Measurements from ENCODE around the gene SIK1. TPM values are rescaled to one million over a fixed set of nuclear protein-coding genes. Genes with fewer than 3 reads are reported as not detected.
"Not testable (repeated sequence)": the region's sequence is repeated elsewhere in the genome, so short reads cannot be mapped to it uniquely, and the experiment has no call there.

Gene SIK1
- total and polyA plus RNA-seq, 2 experiments from 2014 or later, result 7.7 to 29.3 TPM

GRCh38 chr21:43427242-43427559 lies 270 bp upstream of the SIK1 start:
- not testable (repeated sequence) for H3K36me3 ChIP-seq (replicated peaks; ENCODE audit: insufficient read depth, low read depth); H3K4me1 ChIP-seq (ENCODE audit: insufficient read depth); H3K27me3 ChIP-seq; H3K27ac ChIP-seq; H2AFZ ChIP-seq; H3K9me2 ChIP-seq (replicated peaks; ENCODE audit: insufficient read depth); H3K79me2 ChIP-seq; H3K9me3 ChIP-seq (ENCODE audit: low read depth); DNase-seq (ENCODE audit: low spot score); H3K4me3 ChIP-seq; H4K20me1 ChIP-seq (ENCODE audit: insufficient read depth, poor library complexity, severe bottlenecking); H3K4me2 ChIP-seq
- no CpG with 5 or more reads among the region's 53 CpGs for WGBS (ENCODE audit: low lambda C conversion rate, missing lambda C conversion rate)

GRCh38 chr21:43426004-43426403 lies 927 bp downstream of the SIK1 start:
- WGBS (ENCODE audit: low lambda C conversion rate, missing lambda C conversion rate), result no CpG with 5 or more reads among the region's 43 CpGs
- H3K9me3 ChIP-seq (ENCODE audit: low read depth); H2AFZ ChIP-seq; H3K4me3 ChIP-seq; H4K20me1 ChIP-seq (ENCODE audit: insufficient read depth, poor library complexity, severe bottlenecking); H3K27ac ChIP-seq; DNase-seq (ENCODE audit: low spot score); H3K36me3 ChIP-seq (replicated peaks; ENCODE audit: insufficient read depth, low read depth); H3K27me3 ChIP-seq; H3K4me2 ChIP-seq; H3K4me1 ChIP-seq (ENCODE audit: insufficient read depth); H3K79me2 ChIP-seq; H3K9me2 ChIP-seq (replicated peaks; ENCODE audit: insufficient read depth): not testable (repeated sequence)

- H3K4me1 ChIP-seq (ENCODE audit: insufficient read depth); H3K27ac ChIP-seq; H3K9me3 ChIP-seq (ENCODE audit: low read depth); DNase-seq (ENCODE audit: low spot score); H3K36me3 ChIP-seq (replicated peaks; ENCODE audit: insufficient read depth, low read depth); H3K27me3 ChIP-seq; H3K79me2 ChIP-seq; H3K4me2 ChIP-seq; H2AFZ ChIP-seq; H3K9me2 ChIP-seq (replicated peaks; ENCODE audit: insufficient read depth); H4K20me1 ChIP-seq (ENCODE audit: insufficient read depth, poor library complexity, severe bottlenecking); H3K4me3 ChIP-seq: not testable (repeated sequence)
- WGBS (ENCODE audit: low lambda C conversion rate, missing lambda C conversion rate), result no CpG with 5 or more reads among the region's 15 CpGs
Measured at GRCh38 chr21:43419475-43419874, 7.5 kb downstream of the SIK1 start.

- H3K36me3 ChIP-seq (replicated peaks; ENCODE audit: insufficient read depth, low read depth); H4K20me1 ChIP-seq (ENCODE audit: insufficient read depth, poor library complexity, severe bottlenecking); H3K4me3 ChIP-seq; H3K27ac ChIP-seq; H3K4me1 ChIP-seq (ENCODE audit: insufficient read depth); H2AFZ ChIP-seq; DNase-seq (ENCODE audit: low spot score); H3K4me2 ChIP-seq; H3K9me3 ChIP-seq (ENCODE audit: low read depth); H3K27me3 ChIP-seq; H3K9me2 ChIP-seq (replicated peaks; ENCODE audit: insufficient read depth); H3K79me2 ChIP-seq: not testable (repeated sequence)
- WGBS (ENCODE audit: low lambda C conversion rate, missing lambda C conversion rate), result no CpG with 5 or more reads among the region's 5 CpGs
Measured at GRCh38 chr21:43414576-43414975, 12.4 kb downstream of the SIK1 start.

GRCh38 chr21:43412020-43412788 lies 14.7 kb downstream of the SIK1 start:
- WGBS (ENCODE audit: low lambda C conversion rate, missing lambda C conversion rate), result no CpG with 5 or more reads among the region's 28 CpGs
- not testable (repeated sequence) for DNase-seq (ENCODE audit: low spot score); H2AFZ ChIP-seq; H3K4me1 ChIP-seq (ENCODE audit: insufficient read depth); H3K27ac ChIP-seq; H3K4me2 ChIP-seq; H3K9me3 ChIP-seq (ENCODE audit: low read depth); H3K9me2 ChIP-seq (replicated peaks; ENCODE audit: insufficient read depth); H3K79me2 ChIP-seq; H4K20me1 ChIP-seq (ENCODE audit: insufficient read depth, poor library complexity, severe bottlenecking); H3K4me3 ChIP-seq; H3K27me3 ChIP-seq; H3K36me3 ChIP-seq (replicated peaks; ENCODE audit: insufficient read depth, low read depth)

- H3K36me3 ChIP-seq (replicated peaks; ENCODE audit: insufficient read depth, low read depth); H3K4me2 ChIP-seq; H3K27me3 ChIP-seq; H3K4me3 ChIP-seq; DNase-seq (ENCODE audit: low spot score); H3K9me2 ChIP-seq (replicated peaks; ENCODE audit: insufficient read depth); H3K79me2 ChIP-seq; H3K27ac ChIP-seq; H3K4me1 ChIP-seq (ENCODE audit: insufficient read depth); H3K9me3 ChIP-seq (ENCODE audit: low read depth); H4K20me1 ChIP-seq (ENCODE audit: insufficient read depth, poor library complexity, severe bottlenecking); H2AFZ ChIP-seq: not testable (repeated sequence)
- WGBS (ENCODE audit: low lambda C conversion rate, missing lambda C conversion rate), result no CpG with 5 or more reads among the region's 27 CpGs
Measured at GRCh38 chr21:43410456-43411068, 16.4 kb downstream of the SIK1 start.

GRCh38 chr21:43407139-43407538 lies 19.8 kb downstream of the SIK1 start:
- WGBS (ENCODE audit: low lambda C conversion rate, missing lambda C conversion rate), result no CpG with 5 or more reads among the region's 13 CpGs
- not testable (repeated sequence) for H3K4me3 ChIP-seq; H3K9me2 ChIP-seq (replicated peaks; ENCODE audit: insufficient read depth); H3K4me1 ChIP-seq (ENCODE audit: insufficient read depth); H3K9me3 ChIP-seq (ENCODE audit: low read depth); H2AFZ ChIP-seq; H3K27ac ChIP-seq; DNase-seq (ENCODE audit: low spot score); H4K20me1 ChIP-seq (ENCODE audit: insufficient read depth, poor library complexity, severe bottlenecking); H3K36me3 ChIP-seq (replicated peaks; ENCODE audit: insufficient read depth, low read depth); H3K79me2 ChIP-seq; H3K27me3 ChIP-seq; H3K4me2 ChIP-seq

GRCh38 chr21:43404450-43404849 lies 22.5 kb downstream of the SIK1 start:
- H3K9me2 ChIP-seq (replicated peaks; ENCODE audit: insufficient read depth); H3K27me3 ChIP-seq; H3K4me2 ChIP-seq; H3K9me3 ChIP-seq (ENCODE audit: low read depth); H3K4me1 ChIP-seq (ENCODE audit: insufficient read depth); H3K27ac ChIP-seq; H3K4me3 ChIP-seq; H3K36me3 ChIP-seq (replicated peaks; ENCODE audit: insufficient read depth, low read depth); DNase-seq (ENCODE audit: low spot score); H4K20me1 ChIP-seq (ENCODE audit: insufficient read depth, poor library complexity, severe bottlenecking); H2AFZ ChIP-seq; H3K79me2 ChIP-seq: not testable (repeated sequence)
- no CpG with 5 or more reads among the region's 14 CpGs for WGBS (ENCODE audit: low lambda C conversion rate, missing lambda C conversion rate)

GRCh38 chr21:43403651-43404430 lies 23.1 kb downstream of the SIK1 start:
- H3K9me3 ChIP-seq (ENCODE audit: low read depth), result not testable (repeated sequence)

More at GRCh38 chr21:43403651-43404430, 23.1 kb downstream of the SIK1 start:
- H4K20me1 ChIP-seq (ENCODE audit: insufficient read depth, poor library complexity, severe bottlenecking); DNase-seq (ENCODE audit: low spot score); H3K27me3 ChIP-seq; H3K36me3 ChIP-seq (replicated peaks; ENCODE audit: insufficient read depth, low read depth); H3K4me3 ChIP-seq; H3K4me2 ChIP-seq; H3K27ac ChIP-seq; H2AFZ ChIP-seq; H3K9me2 ChIP-seq (replicated peaks; ENCODE audit: insufficient read depth); H3K4me1 ChIP-seq (ENCODE audit: insufficient read depth); H3K79me2 ChIP-seq: not testable (repeated sequence)
- WGBS (ENCODE audit: low lambda C conversion rate, missing lambda C conversion rate), result 100% methylated on average over 1 of the region's 22 CpGs
